ENCODE measurements around the gene CAPN10. TPM values are rescaled to one million over a fixed set of nuclear protein-coding genes. Genes with fewer than 3 reads are reported as not detected.

The CAPN10 gene
- total RNA-seq, 1 donor from 2014 or later: 31.2 TPM

DNA sequence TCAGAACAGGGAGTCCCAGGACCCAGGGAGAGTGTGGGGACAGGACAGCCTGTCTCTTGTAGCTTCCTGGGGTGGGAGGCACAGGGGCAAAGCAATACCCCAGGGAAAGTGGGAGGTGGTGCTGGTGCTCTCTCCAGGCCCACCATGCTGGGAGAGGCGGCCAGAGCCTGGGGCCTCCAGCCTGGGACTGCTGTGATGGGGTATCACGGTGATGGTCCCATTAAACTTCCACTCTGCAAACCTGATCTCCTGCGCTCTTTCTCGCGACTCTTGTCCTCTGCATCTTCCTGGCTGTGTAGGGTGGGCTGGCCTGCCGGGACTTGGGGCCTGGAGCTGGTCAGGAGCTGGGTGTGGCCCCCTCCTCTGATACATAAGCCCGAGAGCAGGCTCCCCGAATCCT is 8.0 kb upstream of the CAPN10 start:
- TF ChIP-seq CTCF (IDR thresholded peaks at IDR 0.05; ENCODE audit: borderline replicate concordance): no peak
- no peak overlapping the region for H3K4me3 ChIP-seq
- H3K27me3 ChIP-seq (ENCODE audit: low read depth): no peaks in the 10 kb centered on the region
- H3K36me3 ChIP-seq: peaks cover 52% of the 10 kb centered on the region
- intact Hi-C loops (cut with micrococcal nuclease): no loop called here
- H3K27ac ChIP-seq (replicated peaks): peak overlapping the region; percentile 7
- peaks cover 8% of the 10 kb centered on the region for H3K9me3 ChIP-seq (replicated peaks)
- peaks cover 33% of the 10 kb centered on the region for H3K4me1 ChIP-seq
- no peak for DNase-seq

- H3K27ac ChIP-seq (replicated peaks): peak overlapping the region; percentile 84
- no peak for TF ChIP-seq CTCF (IDR thresholded peaks at IDR 0.05; ENCODE audit: borderline replicate concordance)
- H3K9me3 ChIP-seq (replicated peaks): peaks cover 8% of the 10 kb centered on the region
- DNase-seq: no peak
- no peak overlapping the region for H3K4me3 ChIP-seq
- H3K27me3 ChIP-seq (ENCODE audit: low read depth): no peaks in the 10 kb centered on the region
- intact Hi-C loops (cut with micrococcal nuclease): no loop called here
- peaks cover 39% of the 10 kb centered on the region for H3K4me1 ChIP-seq
- H3K36me3 ChIP-seq: peaks cover 45% of the 10 kb centered on the region
Observed at GRCh38 chr2:240579071-240579762, 7.3 kb upstream of the CAPN10 start.

GRCh38 chr2:240579771-240580614 is 6.5 kb upstream of the CAPN10 start:
- Histone ChIP-seq H3K36me3 (peaks cover 37% of the 10 kb centered on the region), H3K9me3 (replicated peaks) (peaks cover 8% of the 10 kb centered on the region), H3K27ac (replicated peaks) (peak overlapping the region; percentile 84), H3K27me3 (ENCODE audit: low read depth) (no peaks in the 10 kb centered on the region), H3K4me3 (no peak overlapping the region), H3K4me1 (peaks cover 46% of the 10 kb centered on the region)
- intact Hi-C loops (cut with micrococcal nuclease): no loop called here
- no peak for TF ChIP-seq CTCF (IDR thresholded peaks at IDR 0.05; ENCODE audit: borderline replicate concordance)
- no peak for DNase-seq

GRCh38 chr2:240581811-240582210 is 4.7 kb upstream of the CAPN10 start:
- no peaks in the 10 kb centered on the region for H3K27me3 ChIP-seq (ENCODE audit: low read depth)
- H3K27ac ChIP-seq (replicated peaks): no peak overlapping the region
- intact Hi-C loops (cut with micrococcal nuclease): no loop called here
- DNase-seq: no peak
- no peak for TF ChIP-seq CTCF (IDR thresholded peaks at IDR 0.05; ENCODE audit: borderline replicate concordance)
- peaks cover 59% of the 10 kb centered on the region for H3K4me1 ChIP-seq
- H3K4me3 ChIP-seq: no peak overlapping the region
- H3K36me3 ChIP-seq: peaks cover 19% of the 10 kb centered on the region
- H3K9me3 ChIP-seq (replicated peaks): peaks cover 8% of the 10 kb centered on the region

GRCh38 chr2:240582781-240583180 is 3.8 kb upstream of the CAPN10 start:
- DNase-seq: no peak
- peaks cover 68% of the 10 kb centered on the region for H3K4me1 ChIP-seq
- intact Hi-C loops (cut with micrococcal nuclease): no loop called here
- H3K27ac ChIP-seq (replicated peaks): no peak overlapping the region
- H3K27me3 ChIP-seq (ENCODE audit: low read depth): no peaks in the 10 kb centered on the region
- TF ChIP-seq CTCF (IDR thresholded peaks at IDR 0.05; ENCODE audit: borderline replicate concordance): no peak
- no peak overlapping the region for H3K4me3 ChIP-seq
- peaks cover 8% of the 10 kb centered on the region for H3K9me3 ChIP-seq (replicated peaks)
- peaks cover 9% of the 10 kb centered on the region for H3K36me3 ChIP-seq
